Esophagus squamous epithelium (tissue), 4 donors: ENCODE data around the gene ZC3H18.

Experiments
- CTCF ChIP-seq, 6 experiments: fragments of 450-650 bp in 4 of 6; fragments of 200-600 bp in 2 of 6; sonication (generic) in 2 of 6; IDR thresholded peaks; one replicate each; pipeline ENCODE4 v1.5.1; 2016 to 2019; ENCODE audit warnings: antibody characterized with exemption in 6 of 6, mild to moderate bottlenecking in 4 of 6, moderate library complexity in 4 of 6
- POLR2A ChIP-seq, 4 donors: fragments of 450-650 bp; IDR thresholded peaks; one replicate each; pipeline ENCODE4 v1.6.1; 2017; ENCODE audit warnings: antibody characterized with exemption in 4 of 4, mild to moderate bottlenecking in 4 of 4, moderate library complexity in 3 of 4

- no peak for TF ChIP-seq CTCF (IDR thresholded peaks at IDR 0.05)
- TF ChIP-seq POLR2A (IDR thresholded peaks at IDR 0.05): no peak
These were observed 28.2 kb upstream of the ZC3H18 start for GRCh38 chr16:88541831-88542616.
